Right kidney (tissue), 1 donor: Measurements from ENCODE around the gene APBA2.

Experiments used
- DNase-seq: peaks from one replicate; pipeline ENCODE4 v3.0.0-alpha.2; 2016

The APBA2 gene

GRCh38 chr15:28915935-28916334 is 30.2 kb downstream of the APBA2 start:
- no peak for DNase-seq

GRCh38 chr15:28917791-28918140 is 32.0 kb downstream of the APBA2 start:
- DNase-seq: no peak

- no peak for DNase-seq
Observed at GRCh38 chr15:28918141-28918983, 32.6 kb downstream of the APBA2 start.

- DNase-seq: no peak
Observed at GRCh38 chr15:28919201-28919635, 33.4 kb downstream of the APBA2 start.

- no peak for DNase-seq
Observed at GRCh38 chr15:28919679-28920655, 34.2 kb downstream of the APBA2 start.

GRCh38 chr15:28920781-28921331 is 35.1 kb downstream of the APBA2 start:
- no peak for DNase-seq

- no peak for DNase-seq
Observed at GRCh38 chr15:28921336-28921735, 35.6 kb downstream of the APBA2 start.

GRCh38 chr15:28921919-28922706 is 36.3 kb downstream of the APBA2 start:
- DNase-seq: no peak

- DNase-seq: no peak
Observed at GRCh38 chr15:28922707-28923012, 36.9 kb downstream of the APBA2 start.

- no peak for DNase-seq
Observed at GRCh38 chr15:28923726-28924280, 38.0 kb downstream of the APBA2 start.

- DNase-seq: no peak
Observed at GRCh38 chr15:28927043-28927442, 41.3 kb downstream of the APBA2 start.

- no peak for DNase-seq
Observed at GRCh38 chr15:28929200-28929599, 43.4 kb downstream of the APBA2 start.

GRCh38 chr15:28930011-28930410 is 44.2 kb downstream of the APBA2 start:
- no peak for DNase-seq

GRCh38 chr15:28930476-28931291 is 44.9 kb downstream of the APBA2 start:
- no peak for DNase-seq

- no peak for DNase-seq
Observed at GRCh38 chr15:28931828-28932227, 46.1 kb downstream of the APBA2 start.

- DNase-seq: no peak
Observed at GRCh38 chr15:28932361-28932760, 46.6 kb downstream of the APBA2 start.

- DNase-seq: no peak
Observed at GRCh38 chr15:28933710-28934445, 48.1 kb downstream of the APBA2 start.

GRCh38 chr15:28934645-28935044 is 48.9 kb downstream of the APBA2 start:
- DNase-seq: no peak

- no peak for DNase-seq
Observed at GRCh38 chr15:28935316-28935715, 49.5 kb downstream of the APBA2 start.

GRCh38 chr15:28936081-28936480 is 50.3 kb downstream of the APBA2 start:
- DNase-seq: no peak
